HUES64 (cell line): Measurements from ENCODE around the gene IRX6. TPM values are rescaled to one million over a fixed set of nuclear protein-coding genes. Genes with fewer than 3 reads are reported as not detected.

Source experiments
- H3K27ac ChIP-seq: 2 replicates; pipeline ENCODE4 v1.7.0; 2013; ENCODE audit warnings: low read depth, low read length, inconsistent platforms
- H3K27me3 ChIP-seq: 2 replicates; pipeline ENCODE4 v1.6.1; 2013; ENCODE audit warnings: mild to moderate bottlenecking, low read length; ENCODE audit not compliant: insufficient read depth
- H3K36me3 ChIP-seq: 2 replicates; pipeline ENCODE4 v1.6.1; 2013; ENCODE audit warnings: mild to moderate bottlenecking, low read length; ENCODE audit not compliant: insufficient read depth
- H3K4me1 ChIP-seq: 2 replicates; pipeline ENCODE4 v1.6.1; 2013; ENCODE audit warnings: mild to moderate bottlenecking, low read length, moderate library complexity; ENCODE audit not compliant: insufficient read depth
- H3K4me3 ChIP-seq: 2 replicates; pipeline ENCODE4 v1.5.1; 2013; ENCODE audit warnings: mild to moderate bottlenecking, low read length, moderate library complexity
- H3K9ac ChIP-seq: 2 replicates; pipeline ENCODE4 v1.6.1; 2013; ENCODE audit warnings: mild to moderate bottlenecking, low read depth, low read length
- H3K9me3 ChIP-seq: 2 replicates; pipeline ENCODE4 v1.6.1; 2013; ENCODE audit warnings: low read depth, low read length; ENCODE audit not compliant: insufficient read depth
- WGBS: fragments of 150-250, 120-280 bp; methylation state at CpG from one replicate; pipeline ENCODE4 v1.1.7; 2013; ENCODE audit warnings: missing lambda C conversion rate; 5-methylcytosine and 5-hydroxymethylcytosine counted together
- polyA plus RNA-seq, 2 experiments: library from polyadenylated mRNA; stranded (reverse); fragments of 50-300 nt; gene quantifications; one replicate each; pipeline ENCODE4 v1.2.3, GENCODE V29; 2013

Gene IRX6
- polyA plus RNA-seq (2013, experiment 1 of 2) = not detected
- not detected for polyA plus RNA-seq (2013, experiment 2 of 2)

GRCh38 chr16:55323637-55324271 is at the start of gene IRX6:
TSS of gene IRX6 (plus strand) at chr16:55324203. CDS start at chr16:55325092, 889 bp downstream.
- Histone ChIP-seq H3K4me3 (peak within 1 kb of the TSS; percentile 63), H3K9me3 (no peaks in the 10 kb centered on the region), H3K4me1 (no peaks in the 10 kb centered on the region; the same call in 1 of the 2 replicates), H3K27ac (no peak within 1 kb of the TSS), H3K27me3 (peaks cover 94% of the 10 kb centered on the region), H3K36me3 (no peaks in the 10 kb centered on the region), H3K9ac (no peak within 1 kb of the TSS)
- 1% methylated on average over 49 of the region's 49 CpGs for WGBS

- Histone ChIP-seq H3K9me3 (no peaks in the 10 kb centered on the region), H3K36me3 (no peaks in the 10 kb centered on the region), H3K27ac (no peak overlapping the region), H3K9ac (no peak overlapping the region), H3K4me1 (no peaks in the 10 kb centered on the region), H3K27me3 (no peaks in the 10 kb centered on the region), H3K4me3 (no peak overlapping the region)
- WGBS = 94% methylated on average over 5 of the region's 5 CpGs
Measured at GRCh38 chr16:55274391-55274790, 49.6 kb upstream of the IRX6 start.

GRCh38 chr16:55275167-55275566 is 48.8 kb upstream of the IRX6 start:
- Histone ChIP-seq H3K4me3 (no peak overlapping the region), H3K27ac (no peak overlapping the region), H3K36me3 (no peaks in the 10 kb centered on the region), H3K9me3 (no peaks in the 10 kb centered on the region), H3K9ac (no peak overlapping the region), H3K4me1 (no peaks in the 10 kb centered on the region), H3K27me3 (no peaks in the 10 kb centered on the region)
- WGBS = 91% methylated on average over 3 of the region's 3 CpGs

- H3K36me3 ChIP-seq = no peaks in the 10 kb centered on the region
- no peaks in the 10 kb centered on the region for H3K9me3 ChIP-seq
- H3K27ac ChIP-seq = no peak overlapping the region
- whole genome bisulfite sequencing = 89% methylated on average over 6 of the region's 6 CpGs
- no peak overlapping the region for H3K9ac ChIP-seq
- H3K4me3 ChIP-seq = no peak overlapping the region
- no peaks in the 10 kb centered on the region for H3K27me3 ChIP-seq
- no peaks in the 10 kb centered on the region for H3K4me1 ChIP-seq
Measured at GRCh38 chr16:55275869-55276268, 48.1 kb upstream of the IRX6 start.

GRCh38 chr16:55277536-55277935 is 46.5 kb upstream of the IRX6 start:
- no peak overlapping the region for H3K4me3 ChIP-seq
- H3K27me3 ChIP-seq = no peaks in the 10 kb centered on the region
- H3K9me3 ChIP-seq = no peaks in the 10 kb centered on the region
- no peak overlapping the region for H3K9ac ChIP-seq
- no peaks in the 10 kb centered on the region for H3K36me3 ChIP-seq
- H3K27ac ChIP-seq = no peak overlapping the region
- WGBS = 85% methylated on average over 1 of the region's 1 CpG
- H3K4me1 ChIP-seq = no peaks in the 10 kb centered on the region

- Histone ChIP-seq H3K4me1 (peaks cover 11% of the 10 kb centered on the region; the same call in 1 of the 2 replicates), H3K27me3 (no peaks in the 10 kb centered on the region), H3K9me3 (no peaks in the 10 kb centered on the region), H3K27ac (no peak overlapping the region), H3K36me3 (no peaks in the 10 kb centered on the region), H3K4me3 (no peak overlapping the region), H3K9ac (no peak overlapping the region)
- WGBS = 98% methylated on average over 6 of the region's 6 CpGs
Measured at GRCh38 chr16:55279598-55279997, 44.4 kb upstream of the IRX6 start.

- 81% methylated on average over 4 of the region's 4 CpGs for WGBS
- H3K4me3 ChIP-seq = no peak overlapping the region
- no peak overlapping the region for H3K27ac ChIP-seq
- no peaks in the 10 kb centered on the region for H3K36me3 ChIP-seq
- H3K4me1 ChIP-seq = peaks cover 11% of the 10 kb centered on the region; the same call in 1 of the 2 replicates
- no peak overlapping the region for H3K9ac ChIP-seq
- H3K27me3 ChIP-seq = no peaks in the 10 kb centered on the region
- no peaks in the 10 kb centered on the region for H3K9me3 ChIP-seq
Measured at GRCh38 chr16:55280587-55280986, 43.4 kb upstream of the IRX6 start.

GRCh38 chr16:55282441-55282840 is 41.6 kb upstream of the IRX6 start:
- 22% methylated on average over 1 of the region's 1 CpG for WGBS
- H3K9me3 ChIP-seq = peaks cover 2% of the 10 kb centered on the region
- H3K4me1 ChIP-seq = peaks cover 11% of the 10 kb centered on the region; the same call in 1 of the 2 replicates
- no peak overlapping the region for H3K9ac ChIP-seq
- no peak overlapping the region for H3K27ac ChIP-seq
- H3K27me3 ChIP-seq = no peaks in the 10 kb centered on the region
- H3K36me3 ChIP-seq = no peaks in the 10 kb centered on the region
- H3K4me3 ChIP-seq = no peak overlapping the region

GRCh38 chr16:55283812-55284717 is 39.9 kb upstream of the IRX6 start:
- Histone ChIP-seq H3K9ac (no peak overlapping the region), H3K4me1 (peaks cover 11% of the 10 kb centered on the region; the same call in 1 of the 2 replicates), H3K36me3 (no peaks in the 10 kb centered on the region), H3K9me3 (peaks cover 16% of the 10 kb centered on the region), H3K4me3 (no peak overlapping the region), H3K27ac (no peak overlapping the region), H3K27me3 (no peaks in the 10 kb centered on the region)
- WGBS = 82% methylated on average over 12 of the region's 12 CpGs

- Histone ChIP-seq H3K27ac (no peak overlapping the region), H3K36me3 (no peaks in the 10 kb centered on the region), H3K9me3 (peaks cover 16% of the 10 kb centered on the region), H3K9ac (no peak overlapping the region), H3K4me1 (peaks cover 11% of the 10 kb centered on the region; the same call in 1 of the 2 replicates), H3K4me3 (no peak overlapping the region), H3K27me3 (no peaks in the 10 kb centered on the region)
- WGBS = 95% methylated on average over 6 of the region's 6 CpGs
Measured at GRCh38 chr16:55284718-55285099, 39.3 kb upstream of the IRX6 start.

- H3K4me3 ChIP-seq = no peak overlapping the region
- no peaks in the 10 kb centered on the region for H3K27me3 ChIP-seq
- peaks cover 16% of the 10 kb centered on the region for H3K9me3 ChIP-seq
- H3K36me3 ChIP-seq = no peaks in the 10 kb centered on the region
- H3K27ac ChIP-seq = no peak overlapping the region
- no peak overlapping the region for H3K9ac ChIP-seq
- 100% methylated on average over 1 of the region's 2 CpGs for WGBS
- peaks cover 11% of the 10 kb centered on the region; the same call in 1 of the 2 replicates for H3K4me1 ChIP-seq
Measured at GRCh38 chr16:55285586-55285985, 38.4 kb upstream of the IRX6 start.
